OCI-LY7 (cell line): ENCODE data around the gene CDC42BPA. TPM values are rescaled to one million over a fixed set of nuclear protein-coding genes. Genes with fewer than 3 reads are reported as not detected.

Source experiments
- BruUV-seq: library from RNA; stranded (reverse); fragments of 400-500 nt; replicated peaks from 2 replicates; lab custom pipeline; 2021; lab: Mats Ljungman, UMichigan
- CTCF ChIA-PET: fragments of 300-600 bp; sonication (Branson Sonifier 250); formaldehyde crosslinking; loops from one replicate; lab custom pipeline; 2022; ENCODE audit warnings: antibody characterized with exemption; ENCODE audit not compliant: unreplicated experiment; lab: Charles Lee
- POLR2A ChIA-PET: fragments of 300-600 bp; sonication (Branson Sonifier 250); formaldehyde crosslinking; loops from one replicate; lab custom pipeline; 2022; ENCODE audit warnings: antibody characterized with exemption; lab: Charles Lee
- DNase-seq: peaks from one replicate; pipeline ENCODE4 v3.0.0-alpha.2; 2015; ENCODE audit warnings: low spot score
- H2AFZ ChIP-seq: fragments of 200-600 bp; sonication (generic), shearing (Covaris generic); 2 replicates; pipeline ENCODE4 v1.6.1; 2014; ENCODE audit warnings: mild to moderate bottlenecking, antibody characterized with exemption, low read length, moderate library complexity
- H3K27ac ChIP-seq: fragments of 200-600 bp; sonication (generic); 2 replicates; pipeline ENCODE4 v1.5.1; 2014; ENCODE audit warnings: mixed run types, low read depth, mild to moderate bottlenecking, moderate library complexity, low read length, inconsistent platforms; ENCODE audit not compliant: poor library complexity, severe bottlenecking
- H3K36me3 ChIP-seq: fragments of 200-600 bp; sonication (generic); 2 replicates; pipeline ENCODE4 v1.6.1; 2014; ENCODE audit warnings: mild to moderate bottlenecking, antibody characterized with exemption, low read length, moderate library complexity, mixed read lengths; ENCODE audit not compliant: insufficient read depth
- H3K4me1 ChIP-seq: fragments of 200-600 bp; sonication (generic); 2 replicates; pipeline ENCODE4 v1.5.1; 2014; ENCODE audit warnings: mild to moderate bottlenecking, low read length; ENCODE audit not compliant: insufficient read depth, poor library complexity, severe bottlenecking
- H3K4me2 ChIP-seq: fragments of 200-600 bp; sonication (generic); 2 replicates; pipeline ENCODE4 v1.6.1; 2014; ENCODE audit warnings: mild to moderate bottlenecking, low read length
- H3K4me3 ChIP-seq: fragments of 200-600 bp; sonication (generic); 2 replicates; pipeline ENCODE4 v1.5.1; 2014; ENCODE audit warnings: mild to moderate bottlenecking, low read depth, low read length; ENCODE audit not compliant: poor library complexity, severe bottlenecking
- H3K79me2 ChIP-seq: fragments of 200-600 bp; sonication (generic); 2 replicates; pipeline ENCODE4 v1.6.1; 2016; ENCODE audit warnings: low read depth, mild to moderate bottlenecking, low read length, moderate library complexity, mixed read lengths; ENCODE audit not compliant: insufficient read depth
- H3K9me2 ChIP-seq: fragments of 200-600 bp; sonication (generic); 2 replicates; pipeline ENCODE4 v1.6.1; 2016; ENCODE audit warnings: mild to moderate bottlenecking, low read length, mixed read lengths; ENCODE audit not compliant: insufficient read depth
- H3K9me3 ChIP-seq: fragments of 200-600 bp; sonication (generic); 2 replicates; pipeline ENCODE4 v1.6.1; 2014; ENCODE audit warnings: mild to moderate bottlenecking, mixed run types, low read length, mixed read lengths
- H4K20me1 ChIP-seq: fragments of 200-600 bp; sonication (generic); 2 replicates; pipeline ENCODE4 v1.6.1; 2014; ENCODE audit warnings: mild to moderate bottlenecking, antibody characterized with exemption, low read length, moderate library complexity, mixed read lengths; ENCODE audit not compliant: insufficient read depth
- EZH2phosphoT487 ChIP-seq: fragments of 200-600 bp; sonication (generic); IDR thresholded peaks from 2 replicates; pipeline ENCODE4 v1.6.1; 2018; ENCODE audit warnings: low read depth, borderline replicate concordance, mild to moderate bottlenecking, mixed run types, antibody characterized with exemption, low read length, moderate library complexity, mixed read lengths
- intact Hi-C: fragments of 100-400 bp; cut with micrococcal nuclease; formaldehyde crosslinking; loops from one replicate; pipeline ENCODE4 v1.10.0; 2022; ENCODE audit not compliant: unreplicated experiment
- total RNA-seq, 2 experiments: library from RNA; depleted of rRNA in 1 of 2; stranded (reverse); fragments of >200 nt in 1 of 2; shearing (Covaris generic) in 1 of 2; gene quantifications; 2 replicates each; pipeline ENCODE4 v1.2.3, GENCODE V29; 2014 to 2022
- TF ChIP-seq, protein P1 (sequence below): fragments of 200-600 bp; sonication (generic); conservative IDR thresholded peaks from 2 replicates; pipeline ENCODE4 v1.5.1; 2014; ENCODE audit warnings: mild to moderate bottlenecking, antibody characterized with exemption, low read length, moderate library complexity, mixed read lengths

Gene CDC42BPA
- total RNA-seq, 2 experiments from 2014 or later: not detected

DNA sequence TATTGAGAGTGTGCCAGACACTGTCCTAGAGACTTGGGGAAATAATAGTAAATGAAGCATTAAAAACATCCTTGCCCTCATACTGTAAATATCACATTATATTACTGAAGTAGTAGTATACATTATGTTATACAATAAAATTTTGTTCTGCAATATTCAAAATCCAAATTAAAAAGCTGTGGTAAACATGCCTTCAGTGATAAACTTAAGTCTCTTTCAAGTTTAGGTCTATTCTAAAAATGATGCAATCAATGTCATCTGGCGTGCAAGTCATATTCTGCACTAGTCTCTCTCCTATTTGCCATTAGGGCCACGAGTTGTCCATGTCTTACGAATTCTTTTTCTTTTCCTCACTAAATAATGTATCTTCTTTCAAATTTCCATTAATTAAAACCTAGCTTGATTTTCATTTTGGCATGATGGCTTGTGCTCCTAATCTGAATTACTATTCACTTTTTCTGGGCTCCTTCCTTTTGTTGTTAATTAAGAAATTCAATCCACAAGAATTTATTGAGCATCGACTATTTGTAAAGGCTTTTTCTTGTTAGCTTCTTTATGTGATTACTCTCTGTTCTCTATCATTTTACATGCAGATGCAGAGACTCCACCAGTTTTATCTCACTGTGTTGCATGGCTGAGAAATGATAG, 247.5 kb downstream of the CDC42BPA start:
- H3K9me2 ChIP-seq: no peaks in the 10 kb centered on the region
- no peaks in the 10 kb centered on the region for H4K20me1 ChIP-seq
- ChIA-PET POLR2A (interaction anchor here (0.6 to 0.8 kb wide), 3 partner anchors 9 to 223 kb away, joined by 3 to 4 read pairs (median 3); no protein-coding TSS in a partner anchor), CTCF (no interaction called here)
- no peak for DNase-seq
- no peak overlapping the region for H3K4me2 ChIP-seq
- no peaks in the 10 kb centered on the region for H3K4me1 ChIP-seq
- H3K27ac ChIP-seq: no peak overlapping the region
- TF ChIP-seq EZH2phosphoT487: no peak
- TF ChIP-seq, protein P1, sequence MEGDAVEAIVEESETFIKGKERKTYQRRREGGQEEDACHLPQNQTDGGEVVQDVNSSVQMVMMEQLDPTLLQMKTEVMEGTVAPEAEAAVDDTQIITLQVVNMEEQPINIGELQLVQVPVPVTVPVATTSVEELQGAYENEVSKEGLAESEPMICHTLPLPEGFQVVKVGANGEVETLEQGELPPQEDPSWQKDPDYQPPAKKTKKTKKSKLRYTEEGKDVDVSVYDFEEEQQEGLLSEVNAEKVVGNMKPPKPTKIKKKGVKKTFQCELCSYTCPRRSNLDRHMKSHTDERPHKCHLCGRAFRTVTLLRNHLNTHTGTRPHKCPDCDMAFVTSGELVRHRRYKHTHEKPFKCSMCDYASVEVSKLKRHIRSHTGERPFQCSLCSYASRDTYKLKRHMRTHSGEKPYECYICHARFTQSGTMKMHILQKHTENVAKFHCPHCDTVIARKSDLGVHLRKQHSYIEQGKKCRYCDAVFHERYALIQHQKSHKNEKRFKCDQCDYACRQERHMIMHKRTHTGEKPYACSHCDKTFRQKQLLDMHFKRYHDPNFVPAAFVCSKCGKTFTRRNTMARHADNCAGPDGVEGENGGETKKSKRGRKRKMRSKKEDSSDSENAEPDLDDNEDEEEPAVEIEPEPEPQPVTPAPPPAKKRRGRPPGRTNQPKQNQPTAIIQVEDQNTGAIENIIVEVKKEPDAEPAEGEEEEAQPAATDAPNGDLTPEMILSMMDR: no peak
- no peaks in the 10 kb centered on the region for H3K36me3 ChIP-seq
- H3K9me3 ChIP-seq: no peaks in the 10 kb centered on the region
- BruUV-seq: no TSS peak
- H3K4me3 ChIP-seq: no peak overlapping the region
- intact Hi-C loops: no loop called here
- no peaks in the 10 kb centered on the region for H3K79me2 ChIP-seq
- H2AFZ ChIP-seq: no peak overlapping the region

DNA sequence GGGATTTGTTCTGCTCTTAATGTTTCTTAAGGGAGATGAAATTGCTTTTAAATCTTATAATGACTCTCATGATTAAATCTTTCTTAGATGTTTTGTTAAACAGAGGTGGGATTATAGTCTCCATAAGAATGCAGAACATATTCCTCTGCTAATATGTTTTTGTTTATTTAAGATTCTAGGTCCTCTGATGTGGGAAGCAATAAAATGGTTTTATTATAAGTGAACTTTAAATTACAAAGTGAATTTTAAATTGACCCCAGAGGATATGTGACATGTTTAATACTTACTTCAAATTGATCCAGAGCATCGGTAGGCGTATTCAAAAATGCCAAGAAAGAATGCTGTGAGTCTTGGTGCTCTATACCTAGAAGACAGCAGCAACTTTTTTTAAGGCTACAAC, 248.8 kb downstream of the CDC42BPA start:
- intact Hi-C loops: no loop called here
- Histone ChIP-seq H3K79me2 (no peaks in the 10 kb centered on the region), H3K4me2 (no peak overlapping the region), H3K4me3 (no peak overlapping the region), H3K9me2 (no peaks in the 10 kb centered on the region), H2AFZ (no peak overlapping the region), H3K27ac (no peak overlapping the region), H3K4me1 (no peaks in the 10 kb centered on the region), H3K9me3 (no peaks in the 10 kb centered on the region), H4K20me1 (no peaks in the 10 kb centered on the region), H3K36me3 (no peaks in the 10 kb centered on the region)
- no peak for TF ChIP-seq EZH2phosphoT487
- TF ChIP-seq, protein P1: no peak
- CTCF ChIA-PET: no interaction called here
- BruUV-seq: no TSS peak
- POLR2A ChIA-PET: no interaction called here
- no peak for DNase-seq

DNA sequence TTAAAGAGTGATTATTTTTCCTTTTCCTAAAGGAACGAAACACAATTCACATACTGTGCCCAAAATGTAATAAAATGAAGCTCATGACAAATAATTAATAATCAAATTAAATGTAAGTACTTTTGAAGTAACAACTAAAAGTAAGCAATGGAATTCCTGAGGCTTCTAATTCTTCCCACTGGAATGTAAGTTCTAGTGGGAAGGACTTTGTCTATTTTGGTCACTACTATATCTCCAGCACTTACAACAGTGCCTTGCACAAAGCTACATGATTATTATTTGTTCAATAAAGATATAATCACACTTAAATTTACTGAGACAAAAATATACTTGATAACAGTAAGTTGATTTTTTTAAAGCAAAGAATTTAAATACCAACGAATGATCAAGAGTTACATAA, 249.4 kb downstream of the CDC42BPA start:
- no peak for TF ChIP-seq EZH2phosphoT487
- TF ChIP-seq, protein P1: no peak
- intact Hi-C loops: no loop called here
- POLR2A ChIA-PET: interaction anchor here (0.5 kb wide), 1 partner anchor 10 kb away, joined by 3 read pairs; no protein-coding TSS in a partner anchor
- no peaks in the 10 kb centered on the region for H3K4me1 ChIP-seq
- H4K20me1 ChIP-seq: no peaks in the 10 kb centered on the region
- no peaks in the 10 kb centered on the region for H3K36me3 ChIP-seq
- DNase-seq: no peak
- BruUV-seq: no TSS peak
- H3K4me2 ChIP-seq: no peak overlapping the region
- no peaks in the 10 kb centered on the region for H3K9me2 ChIP-seq
- H3K4me3 ChIP-seq: no peak overlapping the region
- CTCF ChIA-PET: no interaction called here
- no peaks in the 10 kb centered on the region for H3K9me3 ChIP-seq
- H3K27ac ChIP-seq: no peak overlapping the region
- H3K79me2 ChIP-seq: no peaks in the 10 kb centered on the region
- no peak overlapping the region for H2AFZ ChIP-seq
